Ovary (tissue), 3 donors: ENCODE measurements around the gene MYOG.

Experiments used
- EP300 ChIP-seq: sonication (generic); formaldehyde crosslinking; IDR thresholded peaks from one replicate; pipeline ENCODE4 v1.6.1; 2017; ENCODE audit warnings: antibody characterized with exemption
- POLR2A ChIP-seq: fragments of 450-650 bp; IDR thresholded peaks from one replicate; pipeline ENCODE4 v1.6.1; 2017; ENCODE audit warnings: antibody characterized with exemption, mild to moderate bottlenecking, moderate library complexity
- TF ChIP-seq, protein P1 (sequence below), 3 donors: fragments of 450-650 bp in 2 of 3; fragments of 200-600 bp in 1 of 3; IDR thresholded peaks; one replicate each; pipeline versions ENCODE4 v1.5.1 to v1.8.0; 2016 to 2022; ENCODE audit warnings: antibody characterized with exemption in 3 of 3, mild to moderate bottlenecking in 1 of 3
- donor health status: DM: no; HTN: no; CAD: no.

- TF ChIP-seq POLR2A (no peak), EP300 (no peak)
- TF ChIP-seq, protein P1, sequence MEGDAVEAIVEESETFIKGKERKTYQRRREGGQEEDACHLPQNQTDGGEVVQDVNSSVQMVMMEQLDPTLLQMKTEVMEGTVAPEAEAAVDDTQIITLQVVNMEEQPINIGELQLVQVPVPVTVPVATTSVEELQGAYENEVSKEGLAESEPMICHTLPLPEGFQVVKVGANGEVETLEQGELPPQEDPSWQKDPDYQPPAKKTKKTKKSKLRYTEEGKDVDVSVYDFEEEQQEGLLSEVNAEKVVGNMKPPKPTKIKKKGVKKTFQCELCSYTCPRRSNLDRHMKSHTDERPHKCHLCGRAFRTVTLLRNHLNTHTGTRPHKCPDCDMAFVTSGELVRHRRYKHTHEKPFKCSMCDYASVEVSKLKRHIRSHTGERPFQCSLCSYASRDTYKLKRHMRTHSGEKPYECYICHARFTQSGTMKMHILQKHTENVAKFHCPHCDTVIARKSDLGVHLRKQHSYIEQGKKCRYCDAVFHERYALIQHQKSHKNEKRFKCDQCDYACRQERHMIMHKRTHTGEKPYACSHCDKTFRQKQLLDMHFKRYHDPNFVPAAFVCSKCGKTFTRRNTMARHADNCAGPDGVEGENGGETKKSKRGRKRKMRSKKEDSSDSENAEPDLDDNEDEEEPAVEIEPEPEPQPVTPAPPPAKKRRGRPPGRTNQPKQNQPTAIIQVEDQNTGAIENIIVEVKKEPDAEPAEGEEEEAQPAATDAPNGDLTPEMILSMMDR (IDR thresholded peaks at IDR 0.05) = no peak
Observed at GRCh38 chr1:203093754-203094410, 8.1 kb upstream of the MYOG start.
